A549 treated with Mapracorat at 1 μM for 4 hours (cell line): ENCODE data around the gene NUDT21. TPM values are rescaled to one million over a fixed set of nuclear protein-coding genes. Genes with fewer than 3 reads are reported as not detected.

Experiments used
- total RNA-seq: library from RNA; stranded (reverse); fragments of 200-300 nt; extraction: Qiagen RNA extraction; gene quantifications from 5 replicates; pipeline ENCODE4 v1.2.3, GENCODE V29; 2022

Gene NUDT21
- 99.1 to 127 TPM (median 121 TPM) in 5 replicates for total RNA-seq

DNA sequence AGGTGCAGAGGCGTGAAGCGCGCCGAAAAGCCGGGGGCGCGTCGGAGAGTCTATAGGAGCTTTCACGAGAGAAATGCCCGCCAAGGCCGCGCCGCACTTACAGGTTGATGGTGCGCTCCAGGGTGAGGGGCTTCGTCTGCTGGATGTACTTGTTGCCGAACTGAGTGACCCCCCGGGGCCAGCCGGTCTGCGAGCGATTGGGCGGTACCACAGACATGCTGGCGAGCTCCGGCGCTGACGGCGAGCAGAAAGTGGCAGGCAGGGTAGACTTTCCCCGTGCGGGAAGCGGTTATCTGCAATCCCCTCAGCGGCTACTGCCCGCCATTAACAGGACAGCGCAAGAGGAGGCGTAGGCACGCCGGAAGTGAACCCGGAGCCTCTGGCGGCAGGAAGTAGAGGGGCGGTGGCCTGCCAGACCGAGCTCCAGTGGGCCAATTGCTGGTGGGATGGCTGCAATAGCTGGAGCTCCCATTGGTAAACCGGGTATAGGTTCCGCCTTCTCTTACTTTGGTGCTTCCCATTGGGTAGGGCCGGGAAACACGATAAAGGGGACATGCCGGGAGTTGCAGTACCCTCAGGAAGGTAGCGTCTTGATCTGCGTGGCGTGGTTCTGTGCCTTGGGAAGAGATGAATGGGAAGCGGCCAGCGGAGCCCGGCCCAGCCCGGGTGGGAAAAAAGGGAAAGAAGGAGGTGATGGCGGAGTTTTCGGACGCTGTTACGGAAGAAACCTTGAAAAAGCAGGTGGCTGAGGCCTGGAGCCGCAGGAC, at the start of gene NUDT21, which contains the start of gene OGFOD1:
Gene NUDT21, minus strand, starts transcription at position 347 of the 767 bp plus-strand sequence. Its CDS starts 130 bp downstream, at position 217.
Gene OGFOD1, plus strand, starts transcription at position 569 of the 767 bp plus-strand sequence. Its CDS starts 59 bp downstream, at position 628.

DNA sequence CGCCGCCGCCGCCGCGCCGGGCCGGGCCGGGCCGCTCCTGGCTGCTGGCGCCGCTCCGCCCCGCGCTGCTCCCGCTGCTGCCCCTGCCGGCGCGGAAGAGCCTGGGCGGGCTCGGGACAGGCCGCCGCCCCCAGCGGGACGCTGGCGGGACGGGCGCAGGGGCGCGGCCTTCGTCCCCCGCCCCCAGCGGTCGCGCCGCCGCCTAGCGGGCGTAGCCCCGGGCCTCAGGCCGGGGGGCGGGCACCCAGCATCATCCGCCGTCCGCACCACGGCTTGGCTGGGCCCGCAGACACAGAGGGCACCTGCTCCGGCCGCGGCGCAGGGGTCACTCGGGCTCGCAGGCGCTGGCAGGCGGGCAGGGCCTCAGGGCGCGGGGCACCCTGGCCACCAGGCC, 25.7 kb downstream of the NUDT21 start, which contains the start of gene AMFR:
Gene AMFR, minus strand, starts transcription at position 107 of the 394 bp plus-strand sequence. CDS start 218 bp downstream, outside the sequence.

Other genes starting within 250 kb of the NUDT21 start
- 60.1 to 73.6 TPM (median 67.2 TPM) in 5 replicates for gene AMFR, start 25.8 kb downstream of the NUDT21 start, total RNA-seq
- gene OGFOD1, start 222 bp upstream of the NUDT21 start, total RNA-seq = 66.1 to 90.4 TPM (median 77.6 TPM) in 5 replicates
- 16.4 to 24.9 TPM (median 21.6 TPM) in 5 replicates for gene BBS2, start 68.7 kb upstream of the NUDT21 start, total RNA-seq
- gene MT4, start 113.7 kb upstream of the NUDT21 start, total RNA-seq = not detected in 5 replicates
- gene MT3, start 138.2 kb upstream of the NUDT21 start, total RNA-seq = 0.29 to 0.64 TPM (median 0.48 TPM) in 3 of 5 replicates, not detected in the others
- 1,681 to 2,830 TPM (median 2,314 TPM) in 5 replicates for gene MT2A, start 157.3 kb upstream of the NUDT21 start, total RNA-seq
- not detected in 5 replicates for gene MT1E, start 174.4 kb upstream of the NUDT21 start, total RNA-seq
- not detected in 5 replicates for gene MT1M, start 181.3 kb upstream of the NUDT21 start, total RNA-seq
- gene MT1A, start 187.3 kb upstream of the NUDT21 start, total RNA-seq = 20.9 to 34.1 TPM (median 28.8 TPM) in 5 replicates
- gene MT1B, start 200.6 kb upstream of the NUDT21 start, total RNA-seq = 0.54 to 0.70 TPM (median 0.61 TPM) in 3 of 5 replicates, not detected in the others
- gene MT1F, start 206.6 kb upstream of the NUDT21 start, total RNA-seq = 17.4 to 29.3 TPM (median 19.9 TPM) in 5 replicates
- gene MT1G, start 216.7 kb upstream of the NUDT21 start, total RNA-seq = not detected in 5 replicates
- not detected in 5 replicates for gene MT1H, start 218.5 kb upstream of the NUDT21 start, total RNA-seq
- 443 to 894 TPM (median 703 TPM) in 5 replicates for gene MT1X, start 231.1 kb upstream of the NUDT21 start, total RNA-seq